ENCODE results near the gene BCL6.
A peak's percentile ranks its signal among the peaks of the same experiment; 100 is the strongest.

Gene BCL6

DNA sequence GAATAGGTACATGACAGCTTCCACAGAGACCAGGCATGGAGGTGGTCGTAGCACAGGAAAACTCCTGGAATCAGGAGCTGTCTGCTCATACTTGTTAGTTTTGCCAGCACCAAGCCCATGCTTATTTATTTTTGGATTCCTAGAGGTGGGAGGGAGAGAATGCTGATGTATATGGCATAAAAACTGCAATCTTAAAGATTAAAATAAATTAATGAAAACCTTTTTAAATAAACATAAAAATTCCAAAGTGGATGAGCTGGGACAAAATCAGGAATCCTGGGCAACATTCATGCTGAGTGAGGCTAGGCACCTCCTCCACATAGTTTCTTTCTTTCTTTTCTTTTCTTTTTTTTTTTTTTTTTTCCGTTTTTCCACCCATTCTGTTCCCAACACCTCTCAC lies 14.3 kb upstream of the BCL6 start:
- DNase-seq = no peak

- DNase-seq = no peak
Observed at GRCh38 chr3:187758318-187758955, 13.2 kb upstream of the BCL6 start.

DNA sequence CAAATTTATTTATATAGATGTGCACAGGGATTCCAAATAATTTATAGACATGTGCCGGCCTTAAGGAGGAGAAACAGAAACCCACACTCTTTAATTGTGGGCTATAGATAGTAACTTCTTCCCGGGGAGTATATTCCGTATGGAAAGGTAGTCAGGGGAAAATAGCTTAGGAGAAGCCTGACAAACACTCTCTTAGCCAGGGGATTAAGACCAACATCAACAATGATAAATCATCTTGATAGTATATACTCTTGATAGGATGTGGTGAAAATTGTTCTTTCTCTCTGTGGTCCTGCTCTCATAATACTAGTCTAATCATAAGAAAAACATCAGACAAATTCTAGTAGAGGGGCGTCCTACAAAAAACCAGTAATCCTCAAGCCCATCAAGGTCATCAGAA lies 8.2 kb upstream of the BCL6 start:
- DNase-seq = no peak

- DNase-seq = no peak
Observed at GRCh38 chr3:187750513-187751123, 5.3 kb upstream of the BCL6 start.

DNA sequence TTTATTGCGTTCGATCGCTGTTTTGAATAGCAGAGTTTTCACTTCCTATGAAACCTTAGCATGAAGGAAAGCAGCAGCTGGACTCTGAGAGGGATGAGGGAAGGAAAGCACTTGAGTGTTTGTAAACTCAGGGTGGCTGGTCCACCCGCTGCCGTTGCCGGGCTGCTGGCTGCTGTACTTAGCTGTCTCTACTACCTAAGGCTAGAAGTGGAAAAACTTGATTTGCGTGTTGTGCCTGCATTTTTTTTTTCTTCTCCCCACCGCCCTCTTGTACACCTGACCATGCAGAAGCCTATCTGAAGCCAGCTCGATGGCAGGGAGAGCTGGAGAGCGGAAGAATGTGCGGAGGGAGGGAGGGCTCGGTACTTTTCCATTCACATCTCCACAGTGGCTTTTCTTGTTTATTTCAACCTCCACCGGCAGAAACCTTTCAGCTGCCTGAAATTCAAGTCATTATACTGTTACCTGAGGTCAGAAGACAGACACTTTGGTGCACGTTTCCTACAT lies 4.8 kb upstream of the BCL6 start:
- DNase-seq = no peak

DNA sequence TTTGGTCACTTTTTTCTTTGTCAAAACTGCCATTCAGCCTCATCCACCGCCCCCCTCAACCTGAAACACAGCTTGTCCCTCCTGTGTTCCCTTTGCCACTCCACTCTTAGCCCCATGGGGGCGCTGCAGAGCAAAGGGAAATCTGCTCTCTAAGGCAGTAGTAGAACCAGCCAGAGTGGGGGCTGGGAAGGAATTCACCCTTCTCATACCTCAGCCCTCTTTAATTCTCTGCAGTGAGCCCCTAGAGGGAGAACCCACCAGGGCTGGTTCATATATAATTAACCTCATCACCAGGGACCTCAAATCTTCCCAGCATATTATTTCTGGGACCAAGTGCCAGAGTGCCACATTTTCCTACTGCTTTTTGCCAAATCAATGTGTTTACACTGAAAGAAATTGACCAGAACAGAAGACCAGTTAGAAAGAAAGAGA lies 2.8 kb upstream of the BCL6 start:
- peak; percentile 97 for DNase-seq

GRCh38 chr3:187747506-187747905 lies 2.2 kb upstream of the BCL6 start:
- DNase-seq = no peak

DNA sequence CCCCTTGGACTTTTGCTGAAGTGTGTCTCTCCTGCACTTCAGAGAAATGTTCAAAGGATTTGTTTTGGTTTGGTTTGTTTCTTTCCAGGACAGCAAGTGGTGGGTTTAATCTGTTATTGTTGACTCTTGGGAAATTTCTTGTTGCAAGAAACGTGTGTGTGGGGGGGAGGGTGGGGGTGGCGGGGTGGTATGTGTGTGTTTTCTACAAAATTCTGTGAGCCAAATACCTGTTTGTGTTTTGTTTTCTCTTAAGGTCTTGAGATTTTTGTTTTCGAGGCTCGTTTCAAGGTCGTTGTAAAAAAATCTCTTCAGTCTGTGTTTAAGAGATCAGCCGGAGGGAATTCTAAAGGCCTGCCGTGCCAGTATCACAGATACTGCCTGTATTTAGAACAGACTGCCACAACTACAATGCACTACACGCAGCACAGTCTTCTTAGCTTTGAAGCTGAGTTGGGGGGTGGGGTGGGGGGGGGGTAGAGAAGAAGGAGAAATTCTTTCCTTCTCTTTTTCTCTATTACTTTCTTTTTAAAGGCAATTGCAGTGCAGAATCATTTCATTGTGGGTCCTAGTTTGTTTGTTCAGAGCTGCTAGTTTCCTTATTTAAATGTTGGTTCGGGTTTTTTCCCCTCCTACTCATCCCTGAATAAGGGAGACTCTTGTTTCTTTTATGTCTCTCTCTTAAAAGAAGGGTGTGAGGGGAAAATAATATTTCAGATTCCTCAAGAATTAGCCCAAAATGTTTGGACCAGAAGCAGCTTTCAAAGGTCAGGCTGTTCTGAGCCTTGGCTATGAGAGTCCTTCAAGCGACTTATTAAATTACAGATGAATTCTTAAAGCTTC lies 1.4 kb upstream of the BCL6 start:
- DNase-seq = peak; percentile 46

DNA sequence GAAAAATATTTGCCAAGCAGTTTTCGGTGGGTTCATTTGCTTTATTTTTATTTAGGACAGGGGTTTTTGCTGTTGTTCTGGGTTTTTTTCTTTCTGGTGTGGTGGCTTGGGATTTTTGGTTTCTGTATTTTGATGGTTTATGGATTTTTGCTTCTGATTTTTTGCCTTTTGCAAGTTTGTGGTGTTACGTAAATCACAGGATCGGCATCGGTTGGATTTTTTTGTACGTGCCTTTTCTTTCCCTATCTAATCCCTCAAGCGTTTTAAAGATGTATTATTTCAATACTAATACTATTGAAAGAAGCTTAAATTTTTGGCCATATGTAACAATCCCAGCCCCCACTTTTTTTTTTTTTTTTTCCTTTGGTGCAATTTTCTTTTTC lies 782 bp upstream of the BCL6 start:
- no peak for DNase-seq

DNA sequence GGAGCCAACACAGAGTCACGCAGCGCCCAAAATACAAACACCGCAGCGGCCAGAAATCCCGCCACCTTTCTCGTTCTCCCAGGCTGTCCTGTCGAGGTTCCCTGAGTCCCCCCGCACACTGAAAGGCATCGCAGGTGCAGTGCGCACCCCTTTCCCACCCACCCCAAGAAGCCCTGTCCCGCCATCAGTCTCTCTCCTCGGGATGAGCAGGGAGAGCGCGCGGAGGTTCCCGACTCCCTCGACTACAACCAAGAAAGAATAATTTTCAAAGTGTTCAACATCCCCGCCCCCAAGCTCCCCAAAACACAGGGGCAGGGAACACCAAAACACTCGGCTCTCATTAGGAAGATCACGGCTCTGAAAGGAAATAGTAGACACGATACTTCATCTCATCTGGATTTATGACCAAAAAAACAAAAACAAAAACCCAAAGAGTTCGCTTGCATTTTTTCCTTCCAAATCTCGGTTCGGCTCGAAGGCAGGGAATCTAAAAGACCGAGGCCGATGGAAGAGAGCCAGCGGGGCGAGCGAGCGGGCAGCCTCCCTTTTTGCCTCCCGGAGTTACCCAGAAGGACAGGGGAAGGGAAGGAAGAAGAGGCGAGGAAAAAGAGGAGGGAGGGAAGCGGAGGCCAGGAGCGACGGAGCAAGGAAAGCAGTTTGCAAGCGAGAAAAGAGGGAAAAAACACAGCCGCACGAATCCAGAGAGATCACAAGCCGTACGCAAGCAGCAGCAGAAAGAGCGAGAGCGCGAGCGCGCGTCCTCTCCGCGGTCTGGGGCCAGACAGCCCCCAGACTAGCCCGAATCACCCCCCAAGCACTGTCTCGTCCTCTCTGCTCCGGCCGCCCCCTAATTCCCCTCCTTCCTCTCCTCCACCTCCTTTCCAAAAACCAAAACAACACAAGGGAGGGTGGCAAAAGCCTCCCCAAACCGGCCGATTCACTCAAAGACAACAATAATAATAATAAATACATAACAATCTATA lies 808 bp downstream of the BCL6 start:
- DNase-seq = peak; percentile 57

GRCh38 chr3:187743195-187744141 lies 1.8 kb downstream of the BCL6 start:
- peak; percentile 64 for DNase-seq

DNA sequence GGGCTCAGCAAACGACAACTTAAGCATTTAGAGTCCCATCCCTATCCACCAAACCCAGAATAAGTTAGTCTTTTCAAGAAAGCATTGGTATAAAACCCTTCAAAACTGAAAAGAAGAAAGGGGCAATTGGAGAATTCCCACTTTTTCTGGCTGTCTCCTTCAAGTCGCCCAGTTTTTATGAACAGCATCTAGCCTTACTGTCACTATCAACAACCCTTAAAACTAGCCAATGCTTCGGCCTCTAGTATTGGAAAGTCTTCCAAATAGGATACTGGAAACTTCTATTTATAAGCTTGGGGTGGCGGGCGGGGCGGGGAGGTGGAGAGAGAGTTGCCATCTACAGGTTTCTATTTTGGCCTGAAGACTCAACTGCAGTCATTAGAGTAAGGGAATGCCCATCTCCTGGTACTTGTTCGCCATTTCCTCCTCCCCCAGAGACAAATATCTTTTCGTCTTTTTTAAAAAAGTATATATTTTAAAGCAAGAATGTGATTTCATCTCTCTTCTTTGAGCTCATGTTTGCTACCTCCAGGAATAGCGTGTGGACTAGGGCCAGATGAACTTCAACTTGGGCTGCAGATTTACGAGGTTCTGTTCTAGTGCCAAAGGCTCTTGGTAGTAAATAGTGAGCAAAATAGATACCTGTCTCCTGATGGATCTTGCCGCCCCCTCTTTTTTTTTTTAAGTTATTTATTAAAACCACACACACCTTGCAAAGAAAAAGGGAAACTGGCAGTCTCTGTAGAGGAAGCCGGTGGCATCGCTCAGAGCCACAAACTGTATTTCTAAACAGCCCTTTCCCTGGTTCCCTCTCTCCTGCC lies 2.7 kb downstream of the BCL6 start:
- peak; percentile 42 for DNase-seq

- DNase-seq = peak; percentile 85
Observed at GRCh38 chr3:187741403-187742350, 3.6 kb downstream of the BCL6 start.

- DNase-seq = peak; percentile 81
Observed at GRCh38 chr3:187740421-187741399, 4.6 kb downstream of the BCL6 start.

DNA sequence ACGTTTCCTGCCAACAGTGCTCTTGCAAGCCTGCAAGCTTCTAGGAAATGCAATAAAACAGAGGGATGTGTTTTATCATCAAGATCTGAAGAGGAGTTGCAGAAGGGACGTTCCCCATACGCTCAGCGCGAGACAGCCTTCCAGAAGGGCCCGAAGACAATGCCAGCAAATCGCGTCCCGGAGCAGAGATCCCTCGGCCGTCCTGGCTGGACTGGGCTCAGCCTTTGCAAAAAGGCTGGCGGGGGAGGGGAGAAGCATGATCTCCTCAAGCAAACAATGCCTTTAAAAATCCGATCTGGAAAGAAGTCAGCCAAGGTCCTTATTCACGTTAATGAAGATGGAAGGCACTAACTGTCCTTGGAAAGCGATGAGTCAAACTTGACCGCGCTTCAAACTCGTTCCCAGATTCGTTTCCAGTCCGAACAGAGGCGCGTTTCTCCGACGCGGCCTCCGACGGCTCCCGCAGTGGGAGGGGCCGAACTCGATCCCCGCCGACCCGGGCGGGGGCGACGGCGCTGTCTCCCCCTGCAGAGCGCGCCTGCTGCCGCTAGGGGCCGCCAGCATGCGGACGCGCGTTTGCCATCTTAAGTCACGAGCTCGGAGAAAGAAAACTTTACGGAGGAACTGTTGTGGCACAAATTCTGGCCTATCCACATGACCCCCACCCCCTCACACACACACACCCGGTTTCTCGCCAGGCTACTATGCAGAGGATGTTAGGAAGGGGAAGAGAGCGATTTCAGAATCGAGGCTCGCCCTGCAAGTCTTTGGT lies 5.5 kb downstream of the BCL6 start:
- peak; percentile 91 for DNase-seq

- DNase-seq = no peak
Observed at GRCh38 chr3:187739094-187739560, 6.1 kb downstream of the BCL6 start.
